Hepatocyte (in vitro differentiated cells): ENCODE data around the gene STX1B. TPM values are rescaled to one million over a fixed set of nuclear protein-coding genes. Genes with fewer than 3 reads are reported as not detected.

Experiments
- DNase-seq: peaks from one replicate; pipeline ENCODE4 v3.0.0-alpha.2; 2016; ENCODE audit warnings: low spot score
- H2AFZ ChIP-seq: fragments of 200-600 bp; sonication (generic); 2 replicates; pipeline ENCODE4 v1.6.0; 2016; ENCODE audit warnings: antibody characterized with exemption, mild to moderate bottlenecking
- H3K27ac ChIP-seq: fragments of 200-600 bp; sonication (generic); 2 replicates; pipeline ENCODE4 v1.5.1; 2016; ENCODE audit warnings: mild to moderate bottlenecking
- H3K27me3 ChIP-seq: fragments of 200-600 bp; sonication (generic); 2 replicates; pipeline ENCODE4 v1.6.1; 2016
- H3K36me3 ChIP-seq: fragments of 200-600 bp; sonication (generic); replicated peaks from 2 replicates; pipeline ENCODE4 v1.5.1; 2016; ENCODE audit warnings: low read depth; ENCODE audit not compliant: insufficient read depth
- H3K4me1 ChIP-seq: fragments of 200-600 bp; sonication (generic); 2 replicates; pipeline ENCODE4 v1.5.1; 2016; ENCODE audit warnings: mild to moderate bottlenecking, moderate library complexity; ENCODE audit not compliant: insufficient read depth
- H3K4me2 ChIP-seq: fragments of 200-600 bp; sonication (generic); 2 replicates; pipeline ENCODE4 v1.6.0; 2016
- H3K4me3 ChIP-seq: fragments of 200-600 bp; sonication (generic); 2 replicates; pipeline ENCODE4 v1.5.1; 2016; ENCODE audit warnings: mild to moderate bottlenecking
- H3K79me2 ChIP-seq: fragments of 200-600 bp; sonication (generic); 2 replicates; pipeline ENCODE4 v1.6.0; 2017; ENCODE audit warnings: mild to moderate bottlenecking
- H3K9me2 ChIP-seq: fragments of 200-600 bp; sonication (generic); replicated peaks from 2 replicates; pipeline ENCODE4 v1.6.0; 2017; ENCODE audit warnings: mild to moderate bottlenecking; ENCODE audit not compliant: insufficient read depth
- H3K9me3 ChIP-seq: fragments of 200-600 bp; sonication (generic); 2 replicates; pipeline ENCODE4 v1.5.1; 2016; ENCODE audit warnings: low read depth, mild to moderate bottlenecking
- H4K20me1 ChIP-seq: fragments of 200-600 bp; sonication (generic); 2 replicates; pipeline ENCODE4 v1.6.0; 2016; ENCODE audit warnings: mild to moderate bottlenecking; ENCODE audit not compliant: insufficient read depth, poor library complexity, severe bottlenecking
- EZH2 ChIP-seq: fragments of 200-600 bp; sonication (generic); IDR thresholded peaks from 2 replicates; pipeline ENCODE4 v1.6.1; 2016; ENCODE audit warnings: antibody characterized with exemption, mild to moderate bottlenecking, borderline replicate concordance
- EZH2phosphoT487 ChIP-seq: fragments of 200-600 bp; sonication (generic); IDR thresholded peaks from one replicate; pipeline ENCODE4 v1.6.1; 2018; ENCODE audit warnings: antibody characterized with exemption, mild to moderate bottlenecking, low read depth, moderate library complexity; ENCODE audit not compliant: unreplicated experiment, severe bottlenecking
- WGBS: methylation state at CpG from one replicate; pipeline ENCODE4 v1.1.6; 2016; ENCODE audit warnings: low lambda C conversion rate; ENCODE audit errors: missing lambda C conversion rate; 5-methylcytosine and 5-hydroxymethylcytosine counted together
- polyA plus RNA-seq: library from polyadenylated mRNA; unstranded; fragments of >200 nt; fragmentation: Nextera tagmentation; extraction: Ambion mirVana; gene quantifications from 2 replicates; pipeline ENCODE4 v1.2.1, GENCODE V29; 2016
- total RNA-seq: library from RNA; depleted of rRNA; stranded (reverse); fragments of >200 nt; gene quantifications from 2 replicates; pipeline ENCODE4 v1.2.3, GENCODE V29; 2014
- TF ChIP-seq, protein P1 (sequence below): fragments of 200-600 bp; sonication (generic); IDR thresholded peaks from 2 replicates; pipeline ENCODE4 v1.5.1; 2016; ENCODE audit warnings: antibody characterized with exemption, mild to moderate bottlenecking; ENCODE audit not compliant: poor library complexity

Gene STX1B
- total and polyA plus RNA-seq, 2 experiments from 2014 or later = 0.87 to 2.7 TPM

DNA sequence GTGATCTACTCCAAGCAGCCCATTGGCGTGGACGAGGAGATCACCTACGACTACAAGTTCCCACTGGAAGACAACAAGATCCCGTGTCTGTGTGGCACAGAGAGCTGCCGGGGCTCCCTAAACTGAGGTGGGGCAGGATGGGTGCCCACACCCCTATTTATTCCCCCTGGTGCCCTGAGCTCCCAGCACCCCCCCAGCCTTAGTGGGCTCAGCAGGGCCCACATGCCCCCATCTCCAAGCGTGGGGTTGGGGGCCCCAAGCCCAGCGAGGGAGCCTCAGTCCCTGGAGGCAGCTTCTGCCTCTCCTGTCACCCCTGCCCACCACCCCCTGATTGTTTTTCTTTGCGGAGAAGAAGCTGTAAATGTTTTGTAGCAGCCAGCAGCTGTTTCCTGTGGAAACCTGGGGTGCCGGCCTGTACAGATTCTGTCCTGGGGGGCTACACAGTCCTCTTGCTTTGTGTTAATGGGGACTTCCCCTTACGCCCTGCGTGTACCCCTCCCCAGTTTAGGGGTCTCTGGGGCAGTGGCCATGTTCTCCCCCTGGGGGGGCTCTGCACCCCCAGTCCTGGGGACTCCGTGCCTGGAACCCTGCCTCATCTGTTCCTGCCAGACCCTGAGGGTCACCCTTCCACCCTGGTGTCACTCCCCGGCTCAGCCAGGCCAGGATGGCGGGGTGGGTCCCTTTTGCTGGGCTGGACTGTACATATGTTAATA, 26.4 kb downstream of the STX1B start:
- Histone ChIP-seq H3K79me2 (no peaks in the 10 kb centered on the region), H3K9me3 (no peaks in the 10 kb centered on the region), H3K4me1 (peaks cover 6% of the 10 kb centered on the region), H3K27ac (no peak overlapping the region), H3K4me2 (no peak overlapping the region), H3K27me3 (no peaks in the 10 kb centered on the region), H3K4me3 (no peak overlapping the region), H3K36me3 (no peaks in the 10 kb centered on the region), H4K20me1 (no peaks in the 10 kb centered on the region), H3K9me2 (no peaks in the 10 kb centered on the region), H2AFZ (no peak overlapping the region)
- WGBS = 94% methylated on average over 13 of the region's 14 CpGs
- TF ChIP-seq, protein P1, sequence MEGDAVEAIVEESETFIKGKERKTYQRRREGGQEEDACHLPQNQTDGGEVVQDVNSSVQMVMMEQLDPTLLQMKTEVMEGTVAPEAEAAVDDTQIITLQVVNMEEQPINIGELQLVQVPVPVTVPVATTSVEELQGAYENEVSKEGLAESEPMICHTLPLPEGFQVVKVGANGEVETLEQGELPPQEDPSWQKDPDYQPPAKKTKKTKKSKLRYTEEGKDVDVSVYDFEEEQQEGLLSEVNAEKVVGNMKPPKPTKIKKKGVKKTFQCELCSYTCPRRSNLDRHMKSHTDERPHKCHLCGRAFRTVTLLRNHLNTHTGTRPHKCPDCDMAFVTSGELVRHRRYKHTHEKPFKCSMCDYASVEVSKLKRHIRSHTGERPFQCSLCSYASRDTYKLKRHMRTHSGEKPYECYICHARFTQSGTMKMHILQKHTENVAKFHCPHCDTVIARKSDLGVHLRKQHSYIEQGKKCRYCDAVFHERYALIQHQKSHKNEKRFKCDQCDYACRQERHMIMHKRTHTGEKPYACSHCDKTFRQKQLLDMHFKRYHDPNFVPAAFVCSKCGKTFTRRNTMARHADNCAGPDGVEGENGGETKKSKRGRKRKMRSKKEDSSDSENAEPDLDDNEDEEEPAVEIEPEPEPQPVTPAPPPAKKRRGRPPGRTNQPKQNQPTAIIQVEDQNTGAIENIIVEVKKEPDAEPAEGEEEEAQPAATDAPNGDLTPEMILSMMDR = no peak
- TF ChIP-seq EZH2 (no peak), EZH2phosphoT487 (no peak)
- no peak for DNase-seq

DNA sequence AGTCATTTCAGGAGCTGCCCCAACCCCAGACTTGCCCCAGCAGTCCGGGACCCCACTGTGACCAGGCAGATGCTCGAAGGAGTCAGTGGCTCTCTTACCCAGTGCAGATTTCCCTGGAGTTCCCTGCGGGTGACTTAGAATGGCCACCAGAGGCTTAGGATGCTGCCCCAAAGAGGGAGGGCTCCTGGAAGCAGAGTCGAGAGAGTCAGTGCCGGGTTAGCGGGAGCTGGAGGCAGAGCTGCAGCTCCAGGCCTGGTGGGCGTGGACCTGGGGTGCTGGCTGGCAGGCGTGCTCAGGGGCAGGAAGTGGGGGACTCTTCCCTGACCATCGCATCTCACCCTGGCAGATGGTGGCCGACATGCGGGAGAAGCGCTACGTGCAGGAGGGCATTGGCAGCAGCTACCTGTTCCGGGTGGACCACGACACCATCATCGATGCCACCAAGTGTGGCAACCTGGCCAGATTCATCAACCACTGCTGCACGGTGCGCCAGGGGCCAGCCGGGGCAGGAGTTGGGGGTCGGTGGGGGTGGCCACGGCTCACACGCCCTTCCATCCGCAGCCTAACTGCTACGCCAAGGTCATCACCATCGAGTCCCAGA, 27.0 kb downstream of the STX1B start:
- 94% methylated on average over 25 of the region's 25 CpGs for WGBS
- Histone ChIP-seq H3K27me3 (no peaks in the 10 kb centered on the region), H3K4me2 (no peak overlapping the region), H3K9me3 (no peaks in the 10 kb centered on the region), H3K9me2 (no peaks in the 10 kb centered on the region), H3K36me3 (no peaks in the 10 kb centered on the region), H3K4me1 (peaks cover 6% of the 10 kb centered on the region), H4K20me1 (no peaks in the 10 kb centered on the region), H3K79me2 (no peaks in the 10 kb centered on the region), H3K4me3 (no peak overlapping the region), H2AFZ (no peak overlapping the region), H3K27ac (no peak overlapping the region)
- TF ChIP-seq, protein P1 = no peak
- TF ChIP-seq EZH2 (no peak), EZH2phosphoT487 (no peak)
- no peak for DNase-seq

- no peak overlapping the region for H3K4me3 ChIP-seq
- DNase-seq = no peak
- peaks cover 6% of the 10 kb centered on the region for H3K4me1 ChIP-seq
- no peaks in the 10 kb centered on the region for H4K20me1 ChIP-seq
- no peaks in the 10 kb centered on the region for H3K9me2 ChIP-seq
- no peaks in the 10 kb centered on the region for H3K9me3 ChIP-seq
- 96% methylated on average over 17 of the region's 17 CpGs for WGBS
- no peaks in the 10 kb centered on the region for H3K79me2 ChIP-seq
- no peak overlapping the region for H3K4me2 ChIP-seq
- no peak overlapping the region for H2AFZ ChIP-seq
- TF ChIP-seq, protein P1 = no peak
- H3K27me3 ChIP-seq = no peaks in the 10 kb centered on the region
- H3K36me3 ChIP-seq = no peaks in the 10 kb centered on the region
- H3K27ac ChIP-seq = no peak overlapping the region
Observed at GRCh38 chr16:30982548-30983288, 27.7 kb downstream of the STX1B start.
